GM19395 (cell line): ENCODE measurements around the gene PDE4B.

Source experiments
- ATAC-seq: cut with Tn5 transposase; IDR thresholded peaks from one replicate; pipeline ENCODE4 v1.9.1; 2021; ENCODE audit warnings: mild to moderate bottlenecking, moderate library complexity; ENCODE audit not compliant: unreplicated experiment

Gene PDE4B

DNA sequence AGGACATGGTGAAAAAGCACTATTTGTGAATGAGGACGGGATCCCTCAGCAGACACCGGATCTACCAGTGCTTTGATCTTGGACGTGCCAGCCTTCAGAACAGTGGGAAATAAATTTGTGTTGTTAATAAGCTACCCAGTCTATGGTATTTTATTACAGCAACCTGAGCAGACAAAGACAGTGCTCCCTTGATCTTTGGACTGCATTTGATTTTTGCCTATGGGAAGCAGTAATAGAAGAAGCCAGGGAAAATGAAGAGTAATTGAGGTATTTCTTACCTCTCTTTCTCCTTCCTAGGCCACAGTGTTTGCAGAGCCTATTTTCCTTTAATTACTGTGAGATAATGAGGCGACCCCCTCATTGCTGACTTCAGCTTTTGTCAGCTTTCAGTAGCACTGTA, 87.9 kb downstream of the PDE4B start:
- ATAC-seq: no peak

DNA sequence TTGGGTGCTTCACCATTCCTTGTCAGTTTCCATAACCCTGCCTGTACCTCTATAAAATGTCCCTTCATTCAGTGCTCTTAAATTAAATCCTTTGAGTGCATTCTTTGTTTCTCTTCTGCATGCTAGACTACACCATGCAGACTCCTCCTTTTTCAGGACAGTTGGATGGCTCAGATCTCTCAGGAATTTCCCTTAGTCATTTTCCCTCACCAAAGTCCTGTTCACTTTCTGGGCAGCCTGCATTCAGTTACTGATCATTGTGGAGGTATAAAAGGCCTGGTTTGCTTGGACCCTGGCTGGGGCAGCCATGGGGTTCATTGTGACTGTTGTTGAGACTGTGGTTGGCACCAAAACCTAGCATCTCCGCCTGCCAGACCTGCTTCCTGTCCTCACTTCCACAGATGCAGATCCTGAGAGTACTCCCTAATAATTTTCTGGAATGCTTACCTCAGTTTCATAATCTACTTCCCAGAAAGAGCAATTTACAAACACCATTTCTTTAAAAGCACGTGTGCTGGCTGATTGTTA, 88.4 kb downstream of the PDE4B start:
- ATAC-seq: no peak

DNA sequence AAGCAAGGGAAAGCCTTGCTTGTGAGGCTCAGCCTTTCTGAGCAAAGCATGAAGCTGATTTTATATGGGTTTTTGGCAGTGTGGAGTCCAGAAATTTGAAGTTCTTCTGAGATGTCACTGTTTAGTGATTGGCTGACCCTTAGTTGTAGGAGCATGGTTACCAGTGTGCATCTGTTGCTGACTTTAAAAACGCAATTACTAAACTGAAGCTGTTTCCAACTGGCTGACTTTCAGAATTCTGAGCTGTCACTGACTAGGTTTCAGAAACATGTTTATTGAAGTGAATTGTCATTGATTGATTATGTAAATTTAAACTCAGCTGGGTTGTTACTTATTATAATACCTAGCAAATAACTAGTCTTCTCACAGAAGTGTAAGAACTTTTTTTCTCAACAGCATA, 89.4 kb downstream of the PDE4B start:
- ATAC-seq: no peak

DNA sequence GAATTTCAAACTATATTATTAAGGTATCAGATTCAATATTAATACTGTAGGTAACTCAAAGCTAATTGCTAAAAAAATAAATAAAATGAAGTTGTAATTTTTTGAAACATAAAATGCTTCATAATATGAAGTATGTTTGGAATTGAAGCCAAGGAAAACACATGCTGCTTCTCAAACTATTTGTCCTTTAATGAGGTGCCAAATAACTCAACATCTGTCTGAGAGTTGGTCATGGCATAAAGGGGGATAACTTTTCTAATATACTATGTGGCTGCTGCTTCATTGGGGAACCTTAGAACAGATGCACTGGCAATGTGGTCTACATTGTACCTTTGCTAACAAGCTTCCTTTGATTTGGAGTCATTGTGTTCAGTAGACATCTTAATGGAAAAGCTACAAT, 96.7 kb downstream of the PDE4B start:
- ATAC-seq: no peak

DNA sequence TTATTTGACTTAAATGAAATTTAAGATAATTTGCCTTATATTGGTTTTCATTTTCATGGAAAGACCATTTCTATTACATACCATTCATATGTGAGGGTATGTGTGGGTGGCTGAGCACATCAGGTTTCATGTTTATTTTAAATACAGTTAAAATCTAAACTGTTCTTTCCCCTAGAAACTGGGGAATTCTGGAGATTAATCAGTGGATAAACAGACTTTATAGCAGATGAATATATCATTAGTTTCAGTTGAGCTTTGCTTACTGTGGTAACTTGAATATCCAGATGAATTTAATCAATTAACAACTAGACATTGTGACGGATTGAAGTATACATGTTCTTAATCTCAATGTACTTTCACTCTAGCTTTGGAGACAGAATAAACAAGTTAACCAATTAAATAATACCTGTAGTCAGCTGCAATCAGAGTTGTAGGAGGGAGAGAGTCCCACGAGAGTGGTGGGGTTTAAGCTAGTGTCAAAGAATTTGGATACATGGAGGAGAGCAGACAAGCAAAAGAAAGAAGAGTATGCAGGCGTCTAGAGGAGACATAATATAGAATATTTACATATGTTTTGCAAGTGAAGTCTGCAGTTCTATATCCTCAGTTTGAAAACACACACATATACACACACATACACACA, 97.6 kb downstream of the PDE4B start:
- ATAC-seq: no peak

DNA sequence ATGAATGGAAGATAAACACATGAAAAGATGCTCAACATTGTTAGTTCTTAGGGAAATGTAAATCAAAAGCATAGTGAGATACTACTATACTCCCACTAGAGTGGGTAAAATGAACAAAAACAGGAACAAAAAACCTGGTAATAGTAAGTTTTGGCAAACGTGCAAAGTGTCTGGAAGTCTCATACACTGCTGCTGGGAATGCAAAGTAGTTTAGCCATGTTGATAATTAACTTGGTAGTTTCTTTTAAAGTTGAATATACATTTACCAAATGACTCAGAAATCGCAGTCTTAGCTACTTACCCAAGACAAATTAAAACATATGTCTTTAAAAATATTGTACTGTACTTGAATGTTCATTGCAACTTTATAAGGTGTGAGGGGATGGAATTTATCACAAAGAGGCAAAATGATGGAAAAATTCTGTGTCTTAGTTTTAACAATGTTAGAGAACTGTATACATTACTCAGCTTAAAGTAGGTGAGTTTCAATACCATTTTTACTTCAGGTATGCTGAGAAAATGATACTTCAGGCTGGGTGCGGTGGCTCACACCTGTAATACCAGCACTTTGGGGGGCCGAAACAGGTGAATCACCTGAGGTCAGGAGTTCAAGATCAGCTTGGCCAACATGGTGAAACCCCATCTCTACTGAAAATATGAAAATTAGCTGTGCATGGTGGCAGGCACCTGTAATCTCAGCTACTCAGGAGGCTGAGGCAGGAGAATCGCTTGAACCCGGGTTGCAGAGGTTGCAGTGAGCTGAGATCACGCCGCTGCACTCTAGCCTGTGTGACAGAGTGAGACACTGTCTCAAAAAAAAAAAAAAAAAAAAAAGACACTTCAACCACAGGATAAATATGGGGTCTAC, 102.3 kb downstream of the PDE4B start:
- ATAC-seq: peak; percentile 92

DNA sequence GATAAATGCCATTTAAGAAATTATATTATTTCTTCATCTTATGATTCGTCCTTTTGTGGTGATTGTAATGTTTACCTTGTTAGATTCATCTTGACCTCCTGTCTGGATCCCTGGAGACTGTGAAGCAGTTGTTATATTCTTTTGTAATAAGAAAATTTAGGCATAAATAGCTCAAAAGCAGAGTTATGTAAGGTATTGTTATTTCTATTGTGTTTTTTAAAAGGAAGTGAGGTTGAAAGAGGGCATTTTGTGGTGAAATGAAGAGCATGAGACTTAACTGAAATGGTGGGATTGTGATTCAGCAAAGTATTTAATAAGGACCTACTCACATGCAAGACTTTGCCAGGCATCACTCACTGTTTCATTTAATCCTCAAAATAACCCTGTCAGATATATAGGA, 104.0 kb downstream of the PDE4B start:
- no peak for ATAC-seq

DNA sequence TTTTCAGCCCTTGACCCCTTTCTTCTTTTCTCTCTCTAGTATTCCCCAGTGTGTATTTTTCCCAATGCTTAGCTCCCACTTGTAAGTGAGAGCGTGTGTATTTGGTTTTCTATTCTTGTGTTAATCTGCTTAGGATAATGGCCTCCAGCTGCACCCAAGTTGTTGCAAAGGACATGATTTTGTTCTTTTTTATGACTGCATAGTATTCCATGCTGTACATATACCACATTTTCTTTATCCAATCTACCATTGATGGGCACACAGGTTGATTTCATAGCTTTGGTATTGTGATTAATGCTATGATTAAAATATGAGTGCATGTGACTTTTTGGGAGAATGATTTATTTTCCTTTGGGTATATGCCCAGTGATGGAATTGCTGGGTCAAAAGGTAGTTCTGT, 104.8 kb downstream of the PDE4B start:
- no peak for ATAC-seq

DNA sequence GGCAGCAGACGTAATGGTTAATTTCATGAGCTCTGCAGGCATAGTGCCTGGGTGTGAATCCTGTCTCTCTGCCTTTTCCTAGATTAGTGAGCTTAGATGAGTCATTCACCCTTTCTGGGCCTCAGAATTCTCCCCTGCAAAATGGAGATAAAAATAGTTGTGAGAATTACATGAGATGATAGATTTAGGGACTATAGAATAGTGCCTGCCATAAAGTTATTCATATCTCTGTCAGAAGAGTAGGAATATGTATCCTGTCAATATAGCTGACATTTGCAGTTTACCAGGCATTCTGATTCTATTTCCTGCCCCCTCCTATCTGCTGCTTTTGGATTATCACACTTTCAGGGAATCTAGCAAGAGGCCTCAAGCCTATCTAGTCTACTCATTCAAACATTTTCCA, 112.0 kb downstream of the PDE4B start:
- ATAC-seq: no peak

DNA sequence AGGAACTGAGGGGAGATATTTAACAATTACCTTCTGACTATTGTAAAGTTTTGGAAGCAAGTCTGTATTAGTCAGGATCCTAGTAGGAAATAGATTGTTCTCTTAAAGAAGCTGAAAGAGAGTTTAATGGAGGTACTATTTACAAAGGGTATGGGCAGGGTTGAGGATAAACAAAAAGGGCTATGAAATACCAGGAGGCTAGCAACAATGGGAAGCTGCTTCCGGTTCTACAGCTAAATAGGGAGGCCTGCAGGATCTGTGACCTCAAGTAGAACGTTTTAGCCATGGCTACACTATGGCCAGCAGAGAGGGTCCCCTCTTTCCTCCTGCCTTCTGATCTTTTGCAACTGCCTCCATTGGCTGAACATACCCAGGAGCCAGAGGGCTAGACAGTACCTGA, 117.7 kb downstream of the PDE4B start:
- ATAC-seq: no peak

DNA sequence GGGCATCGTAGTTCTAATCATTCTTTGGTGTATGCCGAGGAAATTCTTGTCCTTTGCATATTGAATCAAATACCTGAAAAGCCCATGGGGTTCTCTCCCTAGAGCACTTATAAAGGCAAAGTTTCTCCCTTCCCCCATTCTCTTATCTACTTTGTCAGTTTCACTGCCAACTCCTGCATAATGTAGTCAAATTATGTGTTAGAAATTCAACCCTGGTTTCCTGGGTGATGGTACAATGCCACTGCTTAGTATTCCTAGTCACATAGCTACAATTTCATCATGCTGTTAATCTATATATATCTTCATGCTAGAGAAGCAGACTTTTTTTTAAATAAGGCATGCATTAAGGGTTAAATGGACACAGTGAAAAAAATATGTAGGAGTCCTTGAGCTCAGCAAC, 119.0 kb downstream of the PDE4B start:
- ATAC-seq: no peak

DNA sequence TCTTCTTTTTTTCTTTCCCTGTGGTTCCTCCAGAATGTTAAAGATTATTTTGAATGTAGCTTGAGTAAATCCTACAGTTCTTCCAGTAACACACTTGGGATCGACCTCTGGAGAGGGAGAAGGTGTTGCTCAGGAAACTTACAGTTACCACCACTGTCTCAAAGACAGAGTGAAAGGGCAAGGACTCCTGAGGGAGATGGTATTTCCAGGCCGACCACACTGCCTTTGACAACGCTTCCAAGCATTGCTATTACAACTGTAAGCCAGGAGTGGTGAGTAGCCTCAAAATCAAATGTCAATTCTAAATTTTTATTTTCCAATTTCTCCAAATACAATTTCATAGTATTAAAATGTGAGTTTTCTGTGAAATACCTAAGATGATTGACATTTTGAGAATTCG, 125.9 kb downstream of the PDE4B start:
- no peak for ATAC-seq

DNA sequence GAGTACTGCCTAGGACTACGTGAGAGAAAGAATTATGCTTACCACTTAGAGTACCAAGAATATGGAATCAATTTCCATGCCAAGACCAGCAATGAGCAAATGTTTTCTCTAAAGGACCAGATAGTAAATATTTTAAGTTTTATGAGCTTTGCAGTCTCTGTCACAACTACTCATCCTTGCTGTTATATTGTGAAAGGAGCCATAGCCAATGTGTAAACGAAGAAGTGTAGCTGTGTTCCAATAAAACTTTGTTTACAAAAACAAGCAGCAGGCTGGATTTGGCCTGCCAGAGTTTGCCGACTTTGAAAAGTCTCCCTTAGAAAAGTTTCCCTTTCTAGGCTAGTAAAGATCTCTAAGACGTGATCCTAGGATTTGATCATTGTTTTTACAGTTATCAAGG, 128.8 kb downstream of the PDE4B start:
- no peak for ATAC-seq

DNA sequence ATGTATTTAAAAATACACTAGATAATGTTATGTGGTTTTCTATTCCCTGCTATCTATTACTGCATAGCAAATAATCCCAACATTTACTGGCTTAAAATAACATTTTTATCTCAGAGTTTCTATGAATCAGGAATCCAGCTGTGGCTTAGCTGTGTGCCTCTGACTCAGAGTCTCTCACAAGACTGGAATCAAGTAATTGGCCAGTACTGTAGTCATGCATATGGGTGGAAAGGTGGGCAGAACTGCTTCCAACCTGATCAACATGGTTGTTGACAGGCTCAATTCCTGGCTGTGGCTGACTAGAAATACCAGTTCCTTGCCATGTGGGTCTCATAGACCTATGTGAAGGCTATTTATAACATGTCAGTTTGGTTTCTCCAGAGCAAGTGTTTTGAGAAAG, 131.8 kb downstream of the PDE4B start:
- ATAC-seq: no peak

DNA sequence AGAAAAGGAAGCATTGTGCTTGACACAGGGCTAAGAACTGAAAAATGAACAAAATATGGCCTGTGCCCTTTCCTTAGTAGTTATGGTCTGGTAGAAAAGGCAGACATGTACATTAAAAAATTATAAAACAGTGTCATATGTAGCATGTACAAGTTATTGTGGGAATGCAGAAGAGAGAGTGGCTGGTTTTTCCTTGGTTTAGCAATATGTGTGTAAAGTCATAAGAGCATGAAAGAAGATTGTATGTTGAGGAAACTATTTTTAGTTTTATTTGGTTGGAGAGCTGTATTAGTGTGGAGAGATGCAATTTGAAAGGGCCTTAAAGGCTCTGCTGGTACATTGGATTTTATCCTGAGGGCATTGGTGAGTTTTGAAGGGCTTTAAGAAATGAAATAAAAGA, 145.8 kb downstream of the PDE4B start:
- no peak for ATAC-seq

DNA sequence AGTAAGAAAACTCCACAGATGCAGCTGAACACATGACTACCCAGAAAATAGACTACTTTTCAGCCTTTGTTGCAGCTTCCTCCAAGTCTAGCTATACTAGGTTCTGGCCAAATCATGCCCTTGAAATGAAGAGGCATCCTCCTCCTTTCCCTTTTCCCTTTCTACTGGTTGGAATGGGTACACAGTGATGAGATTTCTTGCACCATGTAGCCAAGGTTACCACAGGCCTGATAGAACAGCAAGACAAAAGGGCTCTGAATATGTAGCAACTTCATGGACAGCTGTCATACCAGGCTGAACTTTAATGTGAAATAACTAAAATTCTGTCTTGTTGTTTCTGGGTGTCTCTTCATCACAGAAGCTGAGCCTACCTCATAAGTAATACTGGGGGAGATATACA, 146.5 kb downstream of the PDE4B start:
- no peak for ATAC-seq

DNA sequence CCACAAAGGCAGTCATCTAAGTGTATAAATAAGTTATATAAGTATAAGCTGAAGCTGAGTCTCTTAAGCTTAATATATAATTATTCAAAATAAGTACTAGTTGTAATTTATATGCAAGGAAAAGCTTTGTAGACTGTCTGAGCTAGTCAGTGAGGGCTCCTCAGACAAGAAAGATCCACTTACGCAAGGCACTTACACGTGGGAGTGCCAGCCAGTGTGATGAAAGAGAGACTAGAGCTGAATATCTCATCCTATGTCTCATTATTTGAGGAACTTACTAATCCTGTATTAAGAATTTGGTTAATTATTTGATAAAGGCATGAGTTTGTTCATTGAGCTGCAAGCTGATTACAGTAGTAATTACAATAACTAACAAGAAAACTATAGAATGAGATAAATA, 146.9 kb downstream of the PDE4B start:
- no peak for ATAC-seq

DNA sequence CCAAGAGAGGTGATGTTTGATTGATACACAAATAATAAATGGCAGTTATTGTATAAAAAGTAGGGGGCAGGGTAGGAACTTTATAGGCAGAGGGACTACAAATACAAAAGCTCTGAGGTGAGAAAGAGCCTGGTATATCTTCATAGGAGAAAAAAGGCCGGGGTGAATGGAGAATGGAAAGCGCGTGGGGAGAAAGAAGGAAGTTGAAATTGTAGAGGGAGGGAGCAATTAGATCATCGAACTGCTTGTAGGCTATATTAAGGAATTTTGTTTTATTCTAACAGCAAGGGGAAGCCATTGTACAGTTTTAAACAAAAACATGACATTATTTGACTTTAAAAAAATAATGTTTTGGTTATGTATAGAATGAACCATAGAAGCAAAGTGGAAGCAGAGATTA, 147.4 kb downstream of the PDE4B start:
- ATAC-seq: no peak

DNA sequence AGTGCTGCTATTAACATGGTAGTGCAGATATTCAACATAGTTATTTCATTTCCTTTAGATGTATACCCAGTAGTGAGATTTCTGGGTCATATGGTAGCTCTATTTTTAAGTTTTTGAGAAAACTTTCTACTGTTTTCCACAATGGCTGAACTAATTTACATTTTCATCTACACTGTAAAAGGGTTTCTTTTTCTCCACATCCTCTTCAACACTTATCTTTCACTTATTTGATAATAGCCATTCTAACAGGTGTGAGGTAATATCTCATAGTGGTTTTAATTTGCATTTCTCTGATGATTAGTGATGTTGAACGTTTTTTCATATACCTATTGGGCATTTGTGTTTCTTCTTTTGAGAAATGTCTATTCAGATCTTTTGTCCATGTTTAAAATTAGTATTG, 149.8 kb downstream of the PDE4B start:
- no peak for ATAC-seq

DNA sequence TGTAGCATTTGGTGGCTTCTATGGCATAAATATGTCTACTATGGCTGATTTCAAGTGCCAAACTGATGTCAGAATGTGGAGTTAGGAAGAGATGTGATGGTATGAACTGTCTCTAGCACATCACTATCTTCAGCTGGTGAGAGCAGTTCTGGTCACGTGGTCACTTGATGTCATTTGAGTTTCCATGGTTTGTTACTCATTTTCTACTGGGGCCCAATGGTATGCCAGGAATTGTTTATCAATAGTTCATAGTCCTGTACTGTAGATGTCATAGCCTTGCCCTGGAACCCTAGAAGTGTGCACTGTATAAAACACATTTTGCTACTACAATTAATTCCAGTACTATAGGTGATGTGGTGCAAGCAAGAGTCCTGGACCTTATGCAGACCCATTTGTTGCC, 153.7 kb downstream of the PDE4B start:
- no peak for ATAC-seq

DNA sequence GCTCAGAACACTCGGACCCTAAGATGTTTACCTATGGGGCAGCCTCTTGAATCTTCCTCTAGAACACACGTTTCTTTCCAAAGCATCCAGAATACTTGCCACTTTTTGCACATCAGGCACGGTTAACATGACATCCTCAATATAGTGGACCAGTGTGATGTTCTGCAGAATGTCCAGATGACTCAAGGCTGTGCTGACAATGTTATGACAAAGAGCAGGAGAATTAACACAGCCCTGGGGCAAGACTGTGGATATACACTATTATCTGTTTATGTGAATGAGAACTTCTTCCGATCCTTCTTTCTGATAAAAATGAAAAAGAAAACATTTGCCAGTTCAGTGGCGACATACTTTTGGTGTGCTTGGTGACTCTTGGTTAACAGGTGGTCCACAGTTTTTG, 154.3 kb downstream of the PDE4B start:
- no peak for ATAC-seq

DNA sequence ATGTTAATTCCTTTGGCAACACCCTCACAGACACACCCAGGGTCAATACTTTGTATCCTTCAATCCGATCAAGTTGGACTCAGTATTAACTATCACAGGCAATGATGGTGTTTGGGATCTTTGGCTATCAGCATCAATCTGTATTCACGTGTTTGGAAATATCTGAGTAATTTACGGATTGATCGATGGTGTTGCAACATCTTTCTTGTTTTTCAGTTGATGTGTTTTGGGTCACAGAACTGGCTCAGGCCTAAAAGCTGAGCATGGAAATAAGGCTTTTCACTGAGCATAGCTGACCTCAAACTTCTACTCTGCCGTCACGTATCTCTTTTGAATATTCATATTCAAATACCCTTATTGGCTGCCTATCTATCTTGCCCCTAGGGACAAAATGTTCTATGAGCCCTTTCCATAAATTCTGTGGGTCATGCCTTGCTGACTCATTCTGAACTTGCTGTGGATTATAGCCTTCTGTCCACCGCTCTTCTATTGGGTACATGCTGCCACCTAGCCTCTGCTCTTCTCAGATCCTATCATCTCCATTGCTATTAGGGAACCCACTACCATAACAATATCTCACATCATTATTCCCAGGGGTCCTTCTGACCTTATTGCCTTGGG, 156.0 kb downstream of the PDE4B start:
- no peak for ATAC-seq
